HUES48 (cell line): ENCODE data around the gene CFD.
"Not testable (repeated sequence)": the region's sequence is repeated elsewhere in the genome, so short reads cannot be mapped to it uniquely, and the experiment has no call there.

Experiments used
- H3K27ac ChIP-seq: one replicate; pipeline ENCODE4 v1.7.0; 2013; ENCODE audit warnings: low read depth, low read length, inconsistent platforms
- H3K27me3 ChIP-seq: 2 replicates; pipeline ENCODE4 v1.6.1; 2013; ENCODE audit warnings: mild to moderate bottlenecking, low read length; ENCODE audit not compliant: control insufficient read depth, insufficient read depth
- H3K36me3 ChIP-seq: 2 replicates; pipeline ENCODE4 v1.6.1; 2013; ENCODE audit warnings: low read length; ENCODE audit not compliant: control insufficient read depth, insufficient read depth
- H3K4me1 ChIP-seq: 2 replicates; pipeline ENCODE4 v1.6.1; 2013; ENCODE audit warnings: mild to moderate bottlenecking, low read length; ENCODE audit not compliant: control insufficient read depth, insufficient read depth
- H3K4me3 ChIP-seq: 2 replicates; pipeline ENCODE4 v1.5.1; 2013; ENCODE audit warnings: mild to moderate bottlenecking, low read depth, low read length
- H3K9ac ChIP-seq: 2 replicates; pipeline ENCODE4 v1.6.1; 2013; ENCODE audit warnings: mild to moderate bottlenecking, low read depth, low read length, moderate library complexity
- H3K9me3 ChIP-seq: 2 replicates; pipeline ENCODE4 v1.6.1; 2013; ENCODE audit warnings: low read length; ENCODE audit not compliant: control insufficient read depth, insufficient read depth

The CFD gene

DNA sequence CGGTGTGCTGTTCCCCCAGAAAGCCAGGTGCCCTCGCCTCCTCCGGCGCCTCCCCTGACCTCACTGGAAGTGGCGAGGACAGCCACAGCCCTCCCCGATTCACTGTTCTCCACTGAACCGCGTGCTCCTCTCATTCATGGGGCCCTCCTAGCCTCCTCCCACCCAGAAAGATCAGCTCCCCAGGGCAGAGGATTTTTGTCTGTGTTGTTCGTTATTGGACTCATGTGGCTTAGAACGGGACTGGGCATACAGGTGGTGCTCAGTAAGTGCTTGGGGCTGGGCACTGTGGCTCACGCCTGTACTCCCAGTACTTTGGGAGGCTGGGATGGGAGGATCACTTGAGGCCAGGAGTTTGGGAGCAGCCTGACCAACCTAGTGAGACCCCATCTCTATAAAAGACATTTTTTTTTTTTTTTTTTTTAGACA, 14.9 kb upstream of the CFD start:
- H3K36me3 ChIP-seq = no peaks in the 10 kb centered on the region
- H3K4me1 ChIP-seq = no peaks in the 10 kb centered on the region
- H3K4me3 ChIP-seq = no peak overlapping the region
- H3K9ac ChIP-seq = no peak overlapping the region
- no peak overlapping the region for H3K27ac ChIP-seq
- peaks cover 15% of the 10 kb centered on the region for H3K27me3 ChIP-seq
- H3K9me3 ChIP-seq = no peaks in the 10 kb centered on the region

DNA sequence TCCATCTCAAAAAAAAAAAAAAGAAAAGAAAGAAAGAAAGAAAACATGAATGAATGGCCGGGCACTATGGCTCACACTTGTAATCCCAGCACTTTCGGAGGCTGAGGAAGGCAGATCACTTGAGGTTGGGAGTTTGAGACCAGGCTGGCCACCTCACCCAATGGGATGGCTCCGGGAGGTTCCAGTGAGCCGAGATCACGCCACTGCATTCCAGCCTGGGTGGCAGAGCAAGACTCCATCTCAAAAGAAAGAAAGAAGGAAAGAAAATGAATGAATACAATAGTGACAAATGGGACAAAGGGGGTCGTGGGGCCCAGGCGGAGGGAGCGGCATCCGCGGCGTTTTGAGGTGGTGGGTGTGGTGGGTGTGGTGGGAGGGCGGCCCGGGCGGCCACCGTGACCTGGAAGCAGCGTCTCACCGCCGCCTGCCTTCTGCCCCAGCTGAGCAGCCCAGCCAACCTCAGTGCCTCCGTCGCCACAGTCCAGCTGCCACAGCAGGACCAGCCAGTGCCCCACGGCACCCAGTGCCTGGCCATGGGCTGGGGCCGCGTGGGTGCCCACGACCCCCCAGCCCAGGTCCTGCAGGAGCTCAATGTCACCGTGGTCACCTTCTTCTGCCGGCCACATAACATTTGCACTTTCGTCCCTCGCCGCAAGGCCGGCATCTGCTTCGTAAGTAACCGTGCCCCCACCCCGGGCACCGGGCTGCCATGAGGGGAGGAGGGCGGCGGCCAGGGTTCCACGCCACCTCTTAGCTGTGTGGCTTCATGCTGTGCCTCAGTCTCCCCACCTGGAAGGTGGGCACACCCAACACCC, 13.6 kb upstream of the CFD start:
- H3K9ac ChIP-seq = no peak overlapping the region
- H3K4me3 ChIP-seq = no peak overlapping the region
- no peaks in the 10 kb centered on the region for H3K9me3 ChIP-seq
- H3K27ac ChIP-seq = no peak overlapping the region
- H3K4me1 ChIP-seq = no peaks in the 10 kb centered on the region
- H3K27me3 ChIP-seq = peaks cover 15% of the 10 kb centered on the region
- no peaks in the 10 kb centered on the region for H3K36me3 ChIP-seq

DNA sequence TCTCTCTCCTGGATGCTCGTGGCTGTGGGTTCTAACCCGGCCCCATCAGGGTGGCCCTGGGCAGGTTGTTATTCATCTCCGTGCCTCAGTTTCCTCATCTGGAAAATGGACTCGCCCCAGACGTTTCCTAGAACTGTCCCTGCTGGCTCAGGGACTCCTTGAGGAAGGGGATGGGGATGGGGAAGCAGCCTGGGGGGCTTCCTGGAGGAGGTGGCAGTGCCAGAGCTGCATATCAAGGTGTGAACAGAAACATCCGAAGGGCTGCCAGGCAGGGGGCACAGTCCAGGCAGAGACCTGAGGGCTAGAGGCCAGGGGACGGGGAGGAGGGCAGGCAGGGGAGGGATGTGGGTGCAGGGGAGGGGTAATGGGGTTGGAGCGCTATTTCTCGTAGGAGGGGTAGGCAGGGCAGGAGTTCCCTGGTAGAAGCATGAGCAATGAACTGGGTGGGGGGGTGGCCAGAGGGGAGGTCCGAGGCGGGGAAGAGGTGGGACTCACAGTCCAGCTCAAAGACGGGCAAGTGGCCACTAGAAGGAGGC, 11.0 kb upstream of the CFD start:
- Histone ChIP-seq H3K4me3 (no peak overlapping the region), H3K36me3 (no peaks in the 10 kb centered on the region), H3K27me3 (peaks cover 5% of the 10 kb centered on the region), H3K4me1 (no peaks in the 10 kb centered on the region), H3K9ac (no peak overlapping the region), H3K9me3 (no peaks in the 10 kb centered on the region), H3K27ac (no peak overlapping the region)

DNA sequence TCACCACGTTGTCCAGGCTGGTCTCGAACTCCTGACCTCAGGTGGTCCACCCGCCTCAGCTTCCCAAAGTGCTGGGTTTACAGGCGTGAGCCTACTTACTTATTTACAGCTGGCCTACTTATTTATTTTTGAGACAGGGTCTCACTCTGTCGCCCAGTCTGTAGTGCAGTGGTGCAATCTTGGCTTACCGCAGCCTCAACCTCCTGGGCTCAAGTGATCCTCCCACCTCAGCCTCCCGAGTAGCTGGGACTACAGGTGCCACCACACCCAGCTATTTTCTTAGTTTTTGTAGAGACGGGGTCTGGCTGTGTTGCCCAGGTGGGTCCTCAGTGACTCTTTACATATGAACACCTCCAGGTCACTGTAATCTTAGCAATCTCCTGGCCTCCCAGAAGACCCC, 10.3 kb upstream of the CFD start:
- not testable (repeated sequence) for H3K9ac ChIP-seq, H3K4me1 ChIP-seq, H3K27ac ChIP-seq, H3K27me3 ChIP-seq, H3K9me3 ChIP-seq, H3K4me3 ChIP-seq, H3K36me3 ChIP-seq

DNA sequence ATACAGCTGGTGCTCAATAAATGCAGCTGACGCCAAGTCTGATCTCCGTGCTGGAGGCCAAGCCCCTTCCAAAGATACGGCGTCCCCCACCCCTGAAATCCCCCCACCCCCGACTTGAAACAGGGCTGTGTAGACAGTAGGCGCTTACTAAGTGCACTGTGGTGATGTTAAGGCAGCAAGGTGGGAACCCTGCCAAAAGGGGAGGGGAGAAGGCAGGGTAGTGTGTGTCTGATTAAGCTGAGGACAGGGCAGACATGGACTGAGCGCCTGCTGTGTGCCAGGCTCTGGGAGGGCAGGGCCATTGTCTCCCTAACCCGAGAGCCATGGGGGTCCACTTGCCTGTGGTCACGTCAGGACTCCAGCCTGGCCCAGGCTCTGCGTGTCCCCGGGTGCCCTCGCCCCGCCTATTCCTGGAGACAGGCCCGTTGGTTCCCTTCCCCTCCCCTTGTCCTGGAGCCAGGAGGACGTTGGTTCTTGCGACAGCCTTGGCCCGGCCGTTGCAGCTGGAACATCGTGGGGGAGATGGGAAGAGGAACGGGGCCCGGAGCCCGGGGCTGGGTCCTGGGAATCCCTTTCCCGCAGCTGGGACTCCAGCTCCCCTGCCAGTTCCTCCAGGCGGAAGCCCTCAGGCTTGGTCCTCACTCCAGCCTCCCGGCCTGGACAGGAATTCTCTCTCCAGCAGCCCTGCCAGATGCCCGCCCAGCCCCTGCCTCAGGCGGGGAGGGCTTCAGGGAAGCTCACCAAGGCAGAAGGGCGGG, 9.1 kb upstream of the CFD start:
- Histone ChIP-seq H3K4me1 (no peaks in the 10 kb centered on the region), H3K9ac (no peak overlapping the region), H3K27ac (no peak overlapping the region), H3K36me3 (no peaks in the 10 kb centered on the region), H3K9me3 (no peaks in the 10 kb centered on the region), H3K4me3 (no peak overlapping the region), H3K27me3 (no peaks in the 10 kb centered on the region)

DNA sequence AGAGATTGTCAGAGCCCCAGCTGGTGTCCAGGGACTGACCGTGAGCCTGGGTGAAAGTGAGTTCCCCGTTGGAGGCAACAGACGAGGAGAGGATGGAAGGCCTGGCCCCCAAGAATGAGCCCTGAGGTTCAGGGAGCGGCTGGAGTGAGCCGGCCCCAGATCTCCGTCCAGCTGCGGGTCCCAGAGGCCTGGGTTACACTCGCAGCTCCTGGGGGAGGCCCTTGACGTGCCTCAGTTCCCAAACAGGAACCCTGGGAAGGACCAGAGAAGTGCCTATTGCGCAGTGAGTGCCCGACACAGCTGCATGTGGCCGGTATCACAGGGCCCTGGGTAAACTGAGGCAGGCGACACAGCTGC, 8.5 kb upstream of the CFD start:
- Histone ChIP-seq H3K4me3 (no peak overlapping the region), H3K27me3 (no peaks in the 10 kb centered on the region)

DNA sequence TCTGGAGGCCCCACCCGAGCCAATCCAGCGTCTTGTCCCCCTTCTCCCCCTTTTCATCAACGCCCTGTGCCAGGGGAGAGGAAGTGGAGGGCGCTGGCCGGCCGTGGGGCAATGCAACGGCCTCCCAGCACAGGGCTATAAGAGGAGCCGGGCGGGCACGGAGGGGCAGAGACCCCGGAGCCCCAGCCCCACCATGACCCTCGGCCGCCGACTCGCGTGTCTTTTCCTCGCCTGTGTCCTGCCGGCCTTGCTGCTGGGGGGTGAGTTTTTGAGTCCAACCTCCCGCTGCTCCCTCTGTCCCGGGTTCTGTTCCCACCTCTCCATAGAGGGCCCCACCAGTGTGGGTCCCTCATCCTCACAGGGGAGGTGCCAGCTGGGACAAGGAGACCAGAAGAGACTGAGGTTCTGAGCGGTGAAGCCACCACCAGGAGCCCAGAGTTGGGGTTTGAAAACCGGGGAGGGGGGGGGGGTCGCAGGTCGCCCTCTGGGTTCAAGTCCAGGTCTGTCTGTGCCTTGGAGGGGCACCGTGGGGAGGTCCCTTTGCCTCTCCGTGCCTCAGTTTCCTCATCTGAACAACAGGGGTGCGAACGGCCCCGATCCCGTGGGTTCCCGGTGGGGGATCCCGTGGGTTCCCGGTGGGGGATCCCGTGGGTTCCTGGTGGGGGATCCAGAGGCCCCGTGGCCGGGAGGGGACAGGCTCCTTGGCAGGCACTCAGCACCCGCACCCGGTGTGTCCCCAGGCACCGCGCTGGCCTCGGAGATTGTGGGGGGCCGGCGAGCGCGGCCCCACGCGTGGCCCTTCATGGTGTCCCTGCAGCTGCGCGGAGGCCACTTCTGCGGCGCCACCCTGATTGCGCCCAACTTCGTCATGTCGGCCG, 7.1 kb upstream of the CFD start, which contains the start of gene ELANE:
TSS of gene ELANE (plus strand) at position 168 of the 878 bp plus-strand sequence. CDS start at position 194, 26 bp downstream.
- Histone ChIP-seq H3K27ac (no peak within 1 kb of the TSS), H3K9me3 (no peaks in the 10 kb centered on the region), H3K4me3 (no peak within 1 kb of the TSS), H3K27me3 (no peaks in the 10 kb centered on the region), H3K36me3 (no peaks in the 10 kb centered on the region), H3K9ac (no peak within 1 kb of the TSS), H3K4me1 (no peaks in the 10 kb centered on the region)

More for the DNA sequence above, 8.5 kb upstream of the CFD start:
- Histone ChIP-seq H3K36me3 (no peaks in the 10 kb centered on the region), H3K9me3 (no peaks in the 10 kb centered on the region), H3K4me1 (no peaks in the 10 kb centered on the region), H3K27ac (no peak overlapping the region), H3K9ac (no peak overlapping the region)

DNA sequence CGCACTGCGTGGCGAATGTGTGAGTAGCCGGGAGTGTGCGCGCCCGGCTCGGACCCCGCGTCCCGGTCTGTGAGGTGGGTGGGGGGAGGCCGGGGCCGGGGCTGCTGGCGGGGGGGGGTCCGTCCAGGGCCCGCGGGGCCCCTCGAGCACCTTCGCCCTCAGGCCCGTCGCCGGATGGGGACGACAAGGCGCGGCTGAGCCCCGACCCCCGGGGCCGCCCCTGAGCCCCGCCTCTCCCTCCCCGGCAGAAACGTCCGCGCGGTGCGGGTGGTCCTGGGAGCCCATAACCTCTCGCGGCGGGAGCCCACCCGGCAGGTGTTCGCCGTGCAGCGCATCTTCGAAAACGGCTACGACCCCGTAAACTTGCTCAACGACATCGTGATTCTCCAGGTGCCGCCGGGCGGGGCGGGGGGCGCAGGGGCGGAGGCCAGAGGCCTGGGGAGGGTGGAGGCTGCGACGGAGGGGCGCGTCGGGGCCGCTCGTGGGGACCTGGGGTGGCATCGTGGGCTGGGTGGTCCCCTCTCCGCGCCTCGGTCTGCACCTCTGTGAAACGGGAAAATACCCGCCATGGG, 6.4 kb upstream of the CFD start:
- H3K4me3 ChIP-seq = no peak overlapping the region

DNA sequence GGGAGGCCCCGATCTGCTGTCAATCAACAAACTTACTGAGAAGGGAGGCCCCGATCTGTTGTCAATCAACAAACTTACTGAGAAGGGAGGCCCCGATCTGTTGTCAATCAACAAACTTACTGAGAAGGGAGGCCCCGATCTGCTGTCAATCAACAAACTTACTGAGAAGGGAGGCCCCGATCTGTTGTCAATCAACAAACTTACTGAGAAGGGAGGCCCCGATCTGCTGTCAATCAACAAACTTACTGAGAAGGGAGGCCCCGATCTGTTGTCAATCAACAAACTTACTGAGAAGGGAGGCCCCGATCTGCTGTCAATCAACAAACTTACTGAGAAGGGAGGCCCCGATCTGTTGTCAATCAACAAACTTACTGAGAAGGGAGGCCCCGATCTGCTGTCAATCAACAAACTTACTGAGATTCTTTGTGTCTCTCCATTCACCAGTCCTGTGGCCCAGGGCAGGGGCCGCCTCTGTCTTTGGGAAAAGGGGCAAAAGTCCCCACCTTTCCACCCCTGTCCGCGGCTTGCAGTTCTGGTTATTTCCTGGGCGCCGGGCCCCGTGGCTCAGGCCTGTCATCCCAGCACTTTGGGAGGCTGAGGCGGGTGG, 5.7 kb upstream of the CFD start:
- H3K27me3 ChIP-seq, H3K4me1 ChIP-seq, H3K9ac ChIP-seq, H3K4me3 ChIP-seq, H3K36me3 ChIP-seq, H3K9me3 ChIP-seq, H3K27ac ChIP-seq: not testable (repeated sequence)

More for the DNA sequence above, 6.4 kb upstream of the CFD start:
- Histone ChIP-seq H3K9ac (no peak overlapping the region), H3K27ac (no peak overlapping the region), H3K4me1 (no peaks in the 10 kb centered on the region), H3K9me3 (no peaks in the 10 kb centered on the region), H3K36me3 (no peaks in the 10 kb centered on the region), H3K27me3 (no peaks in the 10 kb centered on the region)

DNA sequence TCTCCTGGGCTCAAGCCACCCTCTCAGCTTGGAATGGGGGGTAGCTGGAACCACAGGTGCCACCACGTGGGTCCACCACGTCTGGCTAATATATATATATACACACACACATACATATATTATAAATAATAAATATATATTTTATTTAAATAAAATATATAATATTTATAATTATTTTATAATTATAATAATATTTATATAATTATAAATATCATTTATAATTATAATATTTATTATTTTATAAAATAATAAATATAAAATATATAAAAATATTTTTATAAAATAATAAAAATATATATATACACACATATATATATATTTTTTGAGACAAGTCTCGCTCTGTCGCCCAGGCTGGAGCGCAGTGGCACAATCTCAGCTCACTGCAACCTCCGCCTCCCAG, 4.9 kb upstream of the CFD start:
- Histone ChIP-seq H3K27me3 (peaks cover 5% of the 10 kb centered on the region), H3K9ac (no peak overlapping the region), H3K27ac (no peak overlapping the region), H3K36me3 (no peaks in the 10 kb centered on the region), H3K4me1 (no peaks in the 10 kb centered on the region), H3K9me3 (no peaks in the 10 kb centered on the region), H3K4me3 (no peak overlapping the region)
